Activated B cell treated with CpG ODN at 0.5 μM for 24 hours (primary cell): ENCODE data around the gene EIF6. TPM values are rescaled to one million over a fixed set of nuclear protein-coding genes. Genes with fewer than 3 reads are reported as not detected.

Source experiments
- ATAC-seq: fragments of 200-7000 bp; cut with Tn5 transposase; one replicate; pipeline ENCODE4 v1.10.0; 2021; ENCODE audit warnings: low read depth, mild to moderate bottlenecking, moderate library complexity
- CTCF ChIA-PET: fragments of 350-600 bp; sonication (Branson Sonifier 250); formaldehyde crosslinking; loops from one replicate; lab custom pipeline; 2021; ENCODE audit warnings: antibody characterized with exemption; lab: Charles Lee
- POLR2A ChIA-PET: fragments of 350-600 bp; sonication (Branson Sonifier 250); formaldehyde crosslinking; loops from one replicate; lab custom pipeline; 2021; ENCODE audit warnings: antibody characterized with exemption; lab: Charles Lee
- DNase-seq: peaks from one replicate; pipeline ENCODE4 v3.0.0; 2022
- H3K27ac Mint-ChIP-seq: one replicate; pipeline ENCODE4 v1.8.0; 2020; ENCODE audit warnings: mixed read lengths
- H3K27me3 Mint-ChIP-seq: one replicate; pipeline ENCODE4 v1.8.0; 2021; ENCODE audit warnings: mixed read lengths
- H3K36me3 Mint-ChIP-seq: one replicate; pipeline ENCODE4 v1.8.0; 2021; ENCODE audit warnings: low read depth, mixed read lengths
- H3K4me1 Mint-ChIP-seq: one replicate; pipeline ENCODE4 v1.8.0; 2021; ENCODE audit warnings: mixed read lengths
- H3K4me3 Mint-ChIP-seq: one replicate; pipeline ENCODE4 v1.8.0; 2020; ENCODE audit warnings: mild to moderate bottlenecking, mixed read lengths
- H3K9me3 Mint-ChIP-seq: one replicate; pipeline ENCODE4 v1.8.0; 2020; ENCODE audit warnings: mixed read lengths
- intact Hi-C: fragments of 100-400 bp; cut with micrococcal nuclease; formaldehyde crosslinking; loops from one replicate; pipeline ENCODE4 v1.15.1; 2024
- total RNA-seq: library from RNA; stranded (reverse); gene quantifications from 2 replicates; pipeline ENCODE4 v1.2.3, GENCODE V29; 2022
- TF ChIP-seq, protein P1 (sequence below): fragments of 200-600 bp; IDR thresholded peaks from one replicate; pipeline ENCODE4 v1.8.0; 2022; ENCODE audit warnings: antibody characterized with exemption, mild to moderate bottlenecking

EIF6 gene
- total RNA-seq, 1 donor from 2014 or later, result 137 TPM

DNA sequence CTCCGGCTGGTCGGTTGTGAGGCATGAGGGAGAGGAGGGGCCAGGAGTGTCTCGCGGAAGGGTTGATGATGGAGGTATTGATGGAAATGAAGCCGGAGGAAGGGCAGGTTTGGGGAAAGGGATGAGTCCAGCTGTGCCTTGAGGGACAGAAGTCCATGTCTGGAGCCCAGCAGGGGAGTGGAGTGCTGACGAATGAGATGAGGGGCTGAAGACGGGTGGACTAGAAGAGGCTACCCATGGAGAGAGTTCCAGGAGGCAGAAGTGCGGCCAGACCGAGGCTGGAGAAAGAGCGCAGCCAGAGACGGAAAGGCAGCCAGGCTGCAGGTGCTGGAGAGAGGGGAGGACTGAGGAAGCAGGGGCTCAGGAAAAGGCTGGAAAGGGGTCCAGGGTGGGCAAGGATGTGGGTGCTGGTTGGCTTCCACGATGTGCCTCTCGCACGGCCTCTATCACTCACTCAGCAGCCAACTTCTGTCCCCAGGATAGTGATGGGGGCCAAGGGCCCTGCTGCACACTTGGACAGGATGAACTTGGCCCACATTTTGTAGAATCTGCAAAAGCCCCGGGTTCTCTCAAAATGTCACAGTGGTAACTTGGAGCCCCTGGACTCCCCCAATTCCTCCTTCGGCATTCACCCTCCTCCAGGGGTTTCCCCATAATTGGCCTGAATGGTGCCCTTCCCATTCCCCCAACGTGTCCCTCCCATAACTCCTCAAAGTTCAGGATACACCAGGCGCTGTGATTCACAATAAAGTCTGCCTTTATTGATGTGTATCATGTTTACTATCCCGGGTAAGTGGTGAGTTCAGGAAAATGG is 627 bp upstream of the EIF6 start:
- no peaks in the 10 kb centered on the region for H3K27me3 Mint-ChIP-seq
- peaks cover 29% of the 10 kb centered on the region for H3K4me1 Mint-ChIP-seq
- peak overlapping the region; percentile 92 for H3K27ac Mint-ChIP-seq
- intact Hi-C loops, result loop anchor here (2.0 kb wide), 2 partner anchors 18 to 670 kb away; partner anchors contain the start of gene SCAND1
- ChIA-PET CTCF (no interaction called here), POLR2A (interaction anchor here (0.5 to 1.4 kb wide), 10 partner anchors 9 to 671 kb away, joined by 3 to 9 read pairs (median 5); partner anchors contain the start of gene RBM39)
- H3K36me3 Mint-ChIP-seq, result peaks cover 31% of the 10 kb centered on the region
- TF ChIP-seq, protein P1, sequence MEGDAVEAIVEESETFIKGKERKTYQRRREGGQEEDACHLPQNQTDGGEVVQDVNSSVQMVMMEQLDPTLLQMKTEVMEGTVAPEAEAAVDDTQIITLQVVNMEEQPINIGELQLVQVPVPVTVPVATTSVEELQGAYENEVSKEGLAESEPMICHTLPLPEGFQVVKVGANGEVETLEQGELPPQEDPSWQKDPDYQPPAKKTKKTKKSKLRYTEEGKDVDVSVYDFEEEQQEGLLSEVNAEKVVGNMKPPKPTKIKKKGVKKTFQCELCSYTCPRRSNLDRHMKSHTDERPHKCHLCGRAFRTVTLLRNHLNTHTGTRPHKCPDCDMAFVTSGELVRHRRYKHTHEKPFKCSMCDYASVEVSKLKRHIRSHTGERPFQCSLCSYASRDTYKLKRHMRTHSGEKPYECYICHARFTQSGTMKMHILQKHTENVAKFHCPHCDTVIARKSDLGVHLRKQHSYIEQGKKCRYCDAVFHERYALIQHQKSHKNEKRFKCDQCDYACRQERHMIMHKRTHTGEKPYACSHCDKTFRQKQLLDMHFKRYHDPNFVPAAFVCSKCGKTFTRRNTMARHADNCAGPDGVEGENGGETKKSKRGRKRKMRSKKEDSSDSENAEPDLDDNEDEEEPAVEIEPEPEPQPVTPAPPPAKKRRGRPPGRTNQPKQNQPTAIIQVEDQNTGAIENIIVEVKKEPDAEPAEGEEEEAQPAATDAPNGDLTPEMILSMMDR, result no peak
- H3K4me3 Mint-ChIP-seq, result peak overlapping the region; percentile 90
- ATAC-seq (no peak), DNase-seq (no peak)
- H3K9me3 Mint-ChIP-seq, result no peaks in the 10 kb centered on the region

DNA sequence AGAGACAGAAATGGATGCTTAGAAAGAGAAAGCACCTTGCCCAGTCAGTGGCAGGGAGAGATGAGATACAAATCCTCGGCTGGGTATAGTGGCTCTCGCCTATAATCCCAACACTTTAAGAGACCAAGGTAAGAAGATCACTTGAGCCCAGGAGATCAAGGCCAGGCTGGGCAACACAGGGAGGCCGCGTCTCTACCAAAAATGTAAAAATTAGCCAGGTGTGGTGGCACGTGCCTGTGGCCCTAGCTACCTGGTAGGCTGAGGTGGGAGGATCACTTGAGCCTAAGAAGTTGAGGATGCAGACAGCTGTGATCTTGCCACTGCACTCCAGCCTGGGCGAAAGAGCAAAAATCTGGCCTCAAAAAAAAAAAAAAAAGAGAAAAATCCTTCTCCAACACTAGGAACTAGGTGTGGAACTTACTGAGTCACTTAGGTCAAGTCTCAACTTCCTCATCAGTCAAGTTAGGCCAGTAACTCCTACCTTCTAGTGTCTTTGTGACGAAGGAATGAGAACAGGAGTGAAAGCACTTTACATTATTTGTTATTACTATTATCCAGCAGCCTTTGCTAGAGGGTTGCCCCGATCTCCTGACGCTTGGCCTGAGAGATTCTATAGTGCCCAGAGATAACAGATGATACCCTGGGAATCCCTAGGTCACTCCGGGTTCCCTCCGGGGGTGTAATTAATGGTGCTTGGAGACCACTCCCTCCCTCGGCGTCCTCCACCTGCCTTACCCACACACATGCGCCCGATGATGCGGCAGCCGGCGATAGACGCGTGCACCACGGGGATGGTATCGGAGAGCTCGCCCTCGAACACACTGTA is 918 bp downstream of the EIF6 start:
- peak overlapping the region; percentile 81 for H3K27ac Mint-ChIP-seq
- TF ChIP-seq, protein P1, result no peak
- ATAC-seq (no peak), DNase-seq (no peak)
- peaks cover 32% of the 10 kb centered on the region for H3K4me1 Mint-ChIP-seq
- ChIA-PET CTCF (no interaction called here), POLR2A (interaction anchor here (0.6 to 1.6 kb wide), 14 partner anchors 8 to 868 kb away, joined by 3 to 9 read pairs (median 4); partner anchors contain the start of genes GSS, MYH7B, RBM39 and TRPC4AP)
- H3K36me3 Mint-ChIP-seq, result peaks cover 46% of the 10 kb centered on the region
- no peaks in the 10 kb centered on the region for H3K9me3 Mint-ChIP-seq
- no peaks in the 10 kb centered on the region for H3K27me3 Mint-ChIP-seq
- intact Hi-C loops, result loop anchor here (2.0 kb wide), 2 partner anchors 19 to 671 kb away; partner anchors contain the start of gene SCAND1
- peak overlapping the region; percentile 90 for H3K4me3 Mint-ChIP-seq

DNA sequence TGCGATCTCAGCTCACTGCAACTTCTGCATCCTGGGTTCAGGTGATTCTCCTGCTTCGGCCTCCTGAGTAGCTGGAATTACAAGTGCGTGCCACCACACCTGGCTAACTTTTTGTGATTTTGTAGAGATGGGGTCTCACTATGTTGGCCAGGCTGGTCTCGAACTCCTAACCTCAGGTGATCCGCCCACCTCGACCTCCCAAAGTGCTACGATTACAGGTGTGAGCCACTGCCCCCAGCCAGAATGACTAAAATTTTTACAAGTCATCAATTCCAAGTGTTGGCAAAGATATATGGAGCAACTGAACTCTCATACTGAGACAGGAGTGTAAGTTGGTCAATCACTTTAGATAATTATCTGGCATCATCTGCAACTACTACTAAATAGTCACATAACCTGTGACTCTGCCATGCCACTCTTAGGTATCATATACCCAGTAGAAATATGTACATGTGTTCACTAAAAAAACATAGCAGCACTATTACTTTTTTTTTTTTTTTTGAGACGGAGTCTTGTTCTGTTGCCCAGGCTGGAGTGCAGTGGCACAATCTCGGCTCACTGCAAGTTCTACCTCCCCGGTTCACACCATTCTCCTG is 3.0 kb downstream of the EIF6 start:
- ChIA-PET CTCF (no interaction called here), POLR2A (interaction anchor here (0.7 kb wide), 1 partner anchor 489 kb away, joined by 5 read pairs; no protein-coding TSS in a partner anchor)
- H3K27ac Mint-ChIP-seq, result no peak overlapping the region
- ATAC-seq, result no peak
- H3K4me1 Mint-ChIP-seq, result peaks cover 41% of the 10 kb centered on the region
- peaks cover 59% of the 10 kb centered on the region for H3K36me3 Mint-ChIP-seq
- H3K4me3 Mint-ChIP-seq, result no peak overlapping the region
- TF ChIP-seq, protein P1, result no peak
- intact Hi-C loops, result no loop called here
- DNase-seq, result no peak
- H3K9me3 Mint-ChIP-seq, result no peaks in the 10 kb centered on the region
- H3K27me3 Mint-ChIP-seq, result no peaks in the 10 kb centered on the region

DNA sequence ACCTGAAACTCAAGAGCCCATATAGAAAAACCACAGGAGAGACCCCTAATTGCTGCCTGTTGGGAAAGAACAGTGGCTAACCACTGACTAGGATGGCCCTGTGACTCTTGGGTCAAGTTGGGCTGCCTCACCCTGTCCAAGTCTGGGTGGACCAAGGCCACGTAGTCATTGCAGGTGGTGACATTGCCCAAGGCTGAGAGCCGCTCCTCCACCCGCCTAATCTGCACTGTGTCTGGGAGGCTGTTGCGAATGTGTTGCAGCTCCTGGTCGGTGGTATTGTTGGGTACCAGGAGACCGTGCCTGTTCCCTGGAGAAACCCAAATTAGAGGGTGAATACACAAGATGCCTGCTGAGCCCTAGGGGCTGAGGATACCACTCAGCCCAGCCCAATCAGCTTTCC is 4.0 kb downstream of the EIF6 start:
- ATAC-seq (no peak), DNase-seq (no peak)
- no peaks in the 10 kb centered on the region for H3K27me3 Mint-ChIP-seq
- peaks cover 48% of the 10 kb centered on the region for H3K4me1 Mint-ChIP-seq
- intact Hi-C loops, result no loop called here
- TF ChIP-seq, protein P1, result no peak
- H3K36me3 Mint-ChIP-seq, result peaks cover 61% of the 10 kb centered on the region
- H3K27ac Mint-ChIP-seq, result no peak overlapping the region
- no peak overlapping the region for H3K4me3 Mint-ChIP-seq
- CTCF ChIA-PET, result no interaction called here
- no peaks in the 10 kb centered on the region for H3K9me3 Mint-ChIP-seq
- POLR2A ChIA-PET, result no interaction called here
